Vagina (tissue), 2 donors: ENCODE data around the gene CMTM3. TPM values are rescaled to one million over a fixed set of nuclear protein-coding genes. Genes with fewer than 3 reads are reported as not detected.
A peak's percentile ranks its signal among the peaks of the same experiment; 100 is the strongest.

Source experiments
- DNase-seq, 2 donors: peaks; one replicate each; pipeline ENCODE4 v3.0.0-alpha.2; 2017; ENCODE audit errors: extremely low spot score in 2 of 2
- H3K27ac ChIP-seq: fragments of 200-600 bp; sonication (generic); one replicate; pipeline ENCODE4 v1.5.1; 2019
- H3K27me3 ChIP-seq: fragments of 200-600 bp; sonication (generic); one replicate; pipeline ENCODE4 v1.5.1; 2019
- H3K36me3 ChIP-seq, 2 donors: fragments of 200-600 bp; sonication (generic); one replicate each; pipeline ENCODE4 v1.5.1; 2017 to 2019
- H3K4me1 ChIP-seq: fragments of 200-600 bp; sonication (generic); one replicate; pipeline ENCODE4 v1.5.1; 2019
- H3K4me3 ChIP-seq, 2 donors: fragments of 200-600 bp; sonication (generic); 1 replicate in 1 of 2; 2 replicates in 1 of 2; pipeline ENCODE4 v1.5.1; 2016 to 2019
- H3K9me3 ChIP-seq: fragments of 200-600 bp; sonication (generic); one replicate; pipeline ENCODE4 v1.5.1; 2019
- CTCF ChIP-seq, 3 experiments: fragments of 450-650 bp in 2 of 3; fragments of 200-600 bp in 1 of 3; sonication (generic) in 1 of 3; IDR thresholded peaks; one replicate each; pipeline ENCODE4 v1.5.1; 2017 to 2019; ENCODE audit warnings: antibody characterized with exemption in 3 of 3, mild to moderate bottlenecking in 2 of 3, moderate library complexity in 2 of 3
- POLR2A ChIP-seq, 2 donors: fragments of 450-650 bp; IDR thresholded peaks; one replicate each; pipeline ENCODE4 v1.6.1; 2017; ENCODE audit warnings: antibody characterized with exemption in 2 of 2, mild to moderate bottlenecking in 2 of 2, moderate library complexity in 2 of 2
- POLR2AphosphoS5 ChIP-seq, 2 donors: sonication (generic); formaldehyde crosslinking; IDR thresholded peaks; one replicate each; pipeline ENCODE4 v1.9.0; 2017; ENCODE audit warnings: antibody characterized with exemption in 2 of 2, mild to moderate bottlenecking in 2 of 2, low read depth in 1 of 2; ENCODE audit not compliant: insufficient read depth in 1 of 2
- intact Hi-C: fragments of 100-400 bp; cut with DNase I; formaldehyde crosslinking; loops from one replicate; pipeline ENCODE4 v1.15.1; 2023
- total RNA-seq: library from RNA; depleted of rRNA; stranded (reverse); fragments of >200 nt; gene quantifications from one replicate; pipeline ENCODE4 v1.2.3, GENCODE V29; 2016

Gene CMTM3
- total RNA-seq, 1 donor from 2014 or later, result 47.9 TPM

GRCh38 chr16:66616169-66616568 lies 11.7 kb downstream of the CMTM3 start:
- no peak for DNase-seq
- Histone ChIP-seq H3K9me3 (no peaks in the 10 kb centered on the region), H3K27ac (no peak overlapping the region), H3K4me1 (peaks cover 29% of the 10 kb centered on the region), H3K36me3 (peaks cover 0 to 24% of the 10 kb centered on the region in 2 donors), H3K27me3 (no peaks in the 10 kb centered on the region), H3K4me3 (no peak overlapping the region)
- TF ChIP-seq CTCF (IDR thresholded peaks at IDR 0.05), result no peak
- no peak for TF ChIP-seq POLR2AphosphoS5 (IDR thresholded peaks at IDR 0.05; ENCODE audit: insufficient read depth in 1 of 2, low read depth in 1 of 2)
- TF ChIP-seq POLR2A (IDR thresholded peaks at IDR 0.05), result no peak
- intact Hi-C loops, result loop anchor here (10.0 kb wide), 1 partner anchor 249 kb away; no protein-coding TSS in a partner anchor

- intact Hi-C loops, result loop anchor here (10.0 kb wide), 1 partner anchor 248 kb away; no protein-coding TSS in a partner anchor
- H3K27me3 ChIP-seq, result no peaks in the 10 kb centered on the region
- TF ChIP-seq POLR2AphosphoS5 (IDR thresholded peaks at IDR 0.05; ENCODE audit: insufficient read depth in 1 of 2, low read depth in 1 of 2), result no peak
- TF ChIP-seq POLR2A (IDR thresholded peaks at IDR 0.05), result no peak
- TF ChIP-seq CTCF (IDR thresholded peaks at IDR 0.05), result no peak
- no peak for DNase-seq
- no peak overlapping the region for H3K27ac ChIP-seq
- H3K9me3 ChIP-seq, result no peaks in the 10 kb centered on the region
- peaks cover 0 to 24% of the 10 kb centered on the region in 2 donors for H3K36me3 ChIP-seq
- no peak overlapping the region for H3K4me3 ChIP-seq
- H3K4me1 ChIP-seq, result peaks cover 29% of the 10 kb centered on the region
Observed at GRCh38 chr16:66616592-66616991, 12.1 kb downstream of the CMTM3 start.

GRCh38 chr16:66617010-66617434 lies 12.5 kb downstream of the CMTM3 start:
- DNase-seq, result no peak
- H3K4me3 ChIP-seq, result no peak overlapping the region
- intact Hi-C loops, result loop anchor here (10.0 kb wide), 1 partner anchor 248 kb away; no protein-coding TSS in a partner anchor
- TF ChIP-seq POLR2AphosphoS5 (IDR thresholded peaks at IDR 0.05; ENCODE audit: insufficient read depth in 1 of 2, low read depth in 1 of 2), result no peak
- no peak for TF ChIP-seq CTCF (IDR thresholded peaks at IDR 0.05)
- TF ChIP-seq POLR2A (IDR thresholded peaks at IDR 0.05), result no peak
- no peaks in the 10 kb centered on the region for H3K9me3 ChIP-seq
- H3K27ac ChIP-seq, result no peak overlapping the region
- no peaks in the 10 kb centered on the region for H3K27me3 ChIP-seq
- H3K4me1 ChIP-seq, result peaks cover 29% of the 10 kb centered on the region
- H3K36me3 ChIP-seq, result peaks cover 0 to 25% of the 10 kb centered on the region in 2 donors

GRCh38 chr16:66617728-66618127 lies 13.2 kb downstream of the CMTM3 start:
- H3K4me1 ChIP-seq, result peaks cover 29% of the 10 kb centered on the region
- TF ChIP-seq POLR2A (IDR thresholded peaks at IDR 0.05) (no peak), POLR2AphosphoS5 (IDR thresholded peaks at IDR 0.05; ENCODE audit: insufficient read depth in 1 of 2, low read depth in 1 of 2) (no peak), CTCF (IDR thresholded peaks at IDR 0.05) (no peak)
- no peaks in the 10 kb centered on the region for H3K9me3 ChIP-seq
- no peak for DNase-seq
- intact Hi-C loops, result loop anchor here (10.0 kb wide), 1 partner anchor 247 kb away; no protein-coding TSS in a partner anchor
- H3K27ac ChIP-seq, result no peak overlapping the region
- peaks cover 0 to 22% of the 10 kb centered on the region in 2 donors for H3K36me3 ChIP-seq
- H3K4me3 ChIP-seq, result no peak overlapping the region
- H3K27me3 ChIP-seq, result no peaks in the 10 kb centered on the region

- Histone ChIP-seq H3K9me3 (no peaks in the 10 kb centered on the region), H3K4me3 (no peak overlapping the region), H3K4me1 (peaks cover 29% of the 10 kb centered on the region), H3K27ac (peak overlapping the region; percentile 0), H3K36me3 (peaks cover 0 to 12% of the 10 kb centered on the region in 2 donors), H3K27me3 (no peaks in the 10 kb centered on the region)
- TF ChIP-seq CTCF (IDR thresholded peaks at IDR 0.05) (no peak), POLR2AphosphoS5 (IDR thresholded peaks at IDR 0.05; ENCODE audit: insufficient read depth in 1 of 2, low read depth in 1 of 2) (peak; percentile 57)
- intact Hi-C loops, result loop anchor here (10.0 kb wide), 1 partner anchor 246 kb away; no protein-coding TSS in a partner anchor
- no peak for DNase-seq
Observed at GRCh38 chr16:66618588-66619375, 14.3 kb downstream of the CMTM3 start.
